ENCODE results near the gene PPDPF. TPM values are rescaled to one million over a fixed set of nuclear protein-coding genes. Genes with fewer than 3 reads are reported as not detected.

PPDPF gene
- total RNA-seq, 1 experiment from 2014 or later = 149 TPM

DNA sequence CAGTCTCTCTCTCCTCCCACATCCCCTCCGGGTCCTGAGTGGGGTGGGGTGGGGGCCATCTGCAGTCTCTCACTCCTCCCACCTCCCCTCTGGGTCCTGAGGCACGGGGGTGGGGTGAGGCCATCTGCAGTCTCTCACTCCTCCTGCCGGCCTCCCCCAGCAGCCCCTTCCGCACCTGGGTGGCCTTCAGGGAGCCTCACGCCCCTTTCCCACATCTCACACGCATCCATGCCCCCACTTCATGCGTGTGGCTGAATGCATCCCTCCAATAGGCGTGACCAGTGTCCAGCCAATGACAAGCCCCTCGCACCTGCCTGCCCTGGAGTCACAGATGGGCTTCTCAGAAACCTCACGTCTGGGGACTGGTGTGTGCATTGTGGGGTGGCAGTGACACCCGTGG, 28.0 kb downstream of the PPDPF start:
- Histone ChIP-seq H3K23me2 (ENCODE audit: insufficient read length, low read depth, low read length, poor library complexity, severe bottlenecking) (peaks cover 4% of the 10 kb centered on the region), H3K79me2 (ENCODE audit: insufficient read depth, low read length) (no peaks in the 10 kb centered on the region), H3K4ac (ENCODE audit: low read depth, low read length) (no peak overlapping the region), H2AK5ac (ENCODE audit: insufficient read length, low read length) (no peak overlapping the region), H3T11ph (ENCODE audit: low read length) (no peak overlapping the region), H3K4me1 (ENCODE audit: insufficient read depth, low read length) (no peaks in the 10 kb centered on the region; the same call in 1 of the 2 replicates), H3K4me2 (ENCODE audit: insufficient read depth, insufficient read length, low read length) (no peak overlapping the region), H3K27me3 (ENCODE audit: insufficient read depth, low read length) (no peaks in the 10 kb centered on the region), H3K23ac (ENCODE audit: insufficient read length, low read depth, low read length) (no peak overlapping the region), H4K91ac (ENCODE audit: insufficient read length, low read depth, low read length) (no peak overlapping the region), H4K8ac (replicated peaks; ENCODE audit: insufficient read length, low read depth, low read length) (no peak overlapping the region), H3K79me1 (ENCODE audit: insufficient read depth, low read depth, low read length, poor library complexity, severe bottlenecking) (no peaks in the 10 kb centered on the region), H2BK5ac (ENCODE audit: insufficient read length, low read length) (no peak overlapping the region), H3K18ac (ENCODE audit: insufficient read length, low read depth, low read length) (no peak overlapping the region), H4K20me1 (ENCODE audit: control insufficient read depth, insufficient read depth, insufficient read length) (peaks cover 3% of the 10 kb centered on the region), H3K27ac (ENCODE audit: insufficient read length, low read depth, low read length) (no peak overlapping the region), H3K56ac (ENCODE audit: insufficient read length, low read depth, low read length) (no peak overlapping the region), H2BK120ac (ENCODE audit: low read depth, low read length, poor library complexity, severe bottlenecking) (no peak overlapping the region), H3K9me3 (ENCODE audit: control insufficient read depth, low read depth, low read length) (no peaks in the 10 kb centered on the region), H4K5ac (ENCODE audit: insufficient read length, low read depth, low read length) (no peak overlapping the region), H2BK12ac (ENCODE audit: insufficient read length, low read depth, low read length) (no peak overlapping the region), H2AFZ (ENCODE audit: low read length) (no peak overlapping the region), H2BK15ac (ENCODE audit: low read depth, low read length) (no peak overlapping the region), H2BK20ac (ENCODE audit: low read depth, low read length, poor library complexity, severe bottlenecking) (no peak overlapping the region), H3K14ac (ENCODE audit: insufficient read depth, low read length) (no peak overlapping the region), H3K9ac (ENCODE audit: extremely low read depth, insufficient read length, low read length) (no peak overlapping the region)
- H3K27me3 Mint-ChIP-seq (ENCODE audit: low read depth) = no peaks in the 10 kb centered on the region
- H3K4me1 Mint-ChIP-seq = peaks cover 22 to 40% of the 10 kb centered on the region in 2 experiments
- TF ChIP-seq CTCF (conservative IDR thresholded peaks at IDR 0.05) = no peak
- no peaks in the 10 kb centered on the region for H3K9me3 Mint-ChIP-seq
- H3K27ac Mint-ChIP-seq = no peak overlapping the region
- no peak for DNase-seq
- no peak overlapping the region for H3K4me3 Mint-ChIP-seq
- H3K36me3 Mint-ChIP-seq (ENCODE audit: insufficient read depth in 1 of 3, low read depth in 3 of 3) = no peaks in the 10 kb centered on the region; a peak in 1 of 7 replicates
- no CpG with 5 or more reads among the region's 11 CpGs for WGBS (ENCODE audit: extremely low coverage, insufficient read length, low lambda C conversion rate)
